GM23338 (cell line): Measurements from ENCODE around the gene VCPKMT. TPM values are rescaled to one million over a fixed set of nuclear protein-coding genes. Genes with fewer than 3 reads are reported as not detected.

Source experiments
- ATAC-seq: fragments of 200-7000 bp; cut with Tn5 transposase; 3 replicates; pipeline ENCODE4 v1.9.1; 2020
- DNase-seq: peaks from one replicate; pipeline ENCODE4 v3.0.0-alpha.2; 2015; ENCODE audit warnings: low spot score
- H2AFZ ChIP-seq: fragments of 200-600 bp; sonication (generic); 2 replicates; pipeline ENCODE4 v1.8.0; 2016; ENCODE audit warnings: antibody characterized with exemption, mild to moderate bottlenecking, moderate library complexity
- H3F3A ChIP-seq: fragments of 200-600 bp; sonication (generic); replicated peaks from 2 replicates; pipeline ENCODE4 v1.8.0; 2017; ENCODE audit warnings: antibody characterized with exemption, mixed run types, low read depth
- H3K27ac ChIP-seq: fragments of 200-600 bp; sonication (generic); 2 replicates; pipeline ENCODE4 v1.6.1; 2016; ENCODE audit warnings: low read depth
- H3K27me3 ChIP-seq: fragments of 200-600 bp; sonication (generic); 2 replicates; pipeline ENCODE4 v1.8.0; 2016; ENCODE audit warnings: mild to moderate bottlenecking, mixed run types, moderate library complexity; ENCODE audit not compliant: insufficient read depth
- H3K36me3 ChIP-seq: fragments of 200-600 bp; sonication (generic); 2 replicates; pipeline ENCODE4 v1.8.0; 2016; ENCODE audit warnings: mild to moderate bottlenecking; ENCODE audit not compliant: insufficient read depth
- H3K4me1 ChIP-seq: fragments of 200-600 bp; sonication (generic); 2 replicates; pipeline ENCODE4 v1.8.0; 2016; ENCODE audit warnings: mild to moderate bottlenecking, moderate library complexity; ENCODE audit not compliant: insufficient read depth
- H3K4me2 ChIP-seq: fragments of 200-600 bp; sonication (generic); 2 replicates; pipeline ENCODE4 v1.7.1; 2017; ENCODE audit warnings: mixed run types
- H3K4me3 ChIP-seq: fragments of 200-600 bp; sonication (generic); 2 replicates; pipeline ENCODE4 v1.6.1; 2016; ENCODE audit warnings: mixed run types
- H3K79me2 ChIP-seq: fragments of 200-600 bp; sonication (generic); replicated peaks from 2 replicates; pipeline ENCODE4 v1.8.0; 2017; ENCODE audit warnings: mild to moderate bottlenecking; ENCODE audit not compliant: insufficient read depth
- H3K9me2 ChIP-seq: fragments of 200-600 bp; sonication (generic); 2 replicates; pipeline ENCODE4 v1.8.0; 2017; ENCODE audit not compliant: insufficient read depth
- H4K20me1 ChIP-seq: fragments of 200-600 bp; sonication (generic); replicated peaks from 2 replicates; pipeline ENCODE4 v1.8.0; 2017; ENCODE audit warnings: mild to moderate bottlenecking; ENCODE audit not compliant: insufficient read depth
- H3K27ac Mint-ChIP-seq: 2 replicates; pipeline ENCODE4 v1.8.0; 2020; ENCODE audit warnings: inconsistent platforms, mild to moderate bottlenecking, moderate library complexity, mixed read lengths
- H3K27me3 Mint-ChIP-seq: 3 replicates; pipeline ENCODE4 v1.8.0; 2022; ENCODE audit warnings: low read depth, mild to moderate bottlenecking, moderate library complexity, mixed read lengths, inconsistent platforms; ENCODE audit not compliant: insufficient read depth, poor library complexity
- H3K36me3 Mint-ChIP-seq: 3 replicates; pipeline ENCODE4 v1.8.0; 2021; ENCODE audit warnings: low read depth, mild to moderate bottlenecking, inconsistent platforms, moderate library complexity, mixed read lengths
- H3K4me1 Mint-ChIP-seq: 3 replicates; pipeline ENCODE4 v1.8.0; 2020; ENCODE audit warnings: mild to moderate bottlenecking, inconsistent platforms, mixed read lengths
- H3K4me3 Mint-ChIP-seq: 3 replicates; pipeline ENCODE4 v1.8.0; 2021; ENCODE audit warnings: moderate library complexity, mild to moderate bottlenecking, inconsistent platforms, mixed read lengths
- H3K9me3 Mint-ChIP-seq: 3 replicates; pipeline ENCODE4 v1.8.0; 2020; ENCODE audit warnings: moderate library complexity, mild to moderate bottlenecking, inconsistent platforms, mixed read lengths
- CREB1 ChIP-seq: fragments of 250-450 bp; sonication (Bioruptor Pico); IDR thresholded peaks from 2 replicates; pipeline ENCODE4 v1.5.0; 2020; ENCODE audit warnings: low read depth, mild to moderate bottlenecking, moderate library complexity
- JUNB ChIP-seq: IDR thresholded peaks from one replicate; pipeline ENCODE4 v1.6.1; 2016; ENCODE audit warnings: antibody characterized with exemption; ENCODE audit not compliant: unreplicated experiment
- POLR2AphosphoS5 ChIP-seq: IDR thresholded peaks from 2 replicates; pipeline ENCODE4 v1.6.1; 2016; ENCODE audit warnings: antibody characterized with exemption, low read depth
- STAT1 ChIP-seq: IDR thresholded peaks from one replicate; pipeline ENCODE4 v1.6.1; 2016; ENCODE audit warnings: antibody characterized with exemption; ENCODE audit not compliant: unreplicated experiment
- ZNF114 ChIP-seq: fragments of 250-450 bp; sonication (Bioruptor Pico); IDR thresholded peaks from 2 replicates; pipeline ENCODE4 v1.5.0; 2020; ENCODE audit warnings: mild to moderate bottlenecking, moderate library complexity
- ZNF331 ChIP-seq: fragments of 250-450 bp; sonication (Bioruptor Pico); IDR thresholded peaks from 2 replicates; pipeline ENCODE4 v1.5.0; 2020; ENCODE audit warnings: low read depth, mild to moderate bottlenecking, moderate library complexity
- polyA plus RNA-seq: library from polyadenylated mRNA; unstranded; fragments of >200 nt; fragmentation: Nextera tagmentation; extraction: Ambion mirVana; gene quantifications from 2 replicates; pipeline ENCODE4 v1.2.1, GENCODE V29; 2016
- total RNA-seq: library from RNA; depleted of rRNA; stranded (reverse); fragments of >200 nt; shearing (Covaris generic); gene quantifications from 2 replicates; pipeline ENCODE4 v1.2.3, GENCODE V29; 2014
- TF ChIP-seq, protein P1 (sequence below), 2 experiments: fragments of 200-600 bp in 1 of 2; sonication (generic) in 1 of 2; conservative IDR thresholded peaks; 2 replicates each; pipeline versions ENCODE4 v1.5.1 to v1.6.1; 2016 to 2017; ENCODE audit warnings: antibody characterized with exemption in 2 of 2, low read depth in 2 of 2, mild to moderate bottlenecking in 2 of 2, moderate library complexity in 1 of 2
- TF ChIP-seq, protein P2 (sequence below): IDR thresholded peaks from one replicate; pipeline ENCODE4 v1.6.1; 2018; ENCODE audit warnings: antibody characterized with exemption; ENCODE audit not compliant: unreplicated experiment

The VCPKMT gene
- total and polyA plus RNA-seq, 2 experiments from 2014 or later = 12.3 to 15.8 TPM

DNA sequence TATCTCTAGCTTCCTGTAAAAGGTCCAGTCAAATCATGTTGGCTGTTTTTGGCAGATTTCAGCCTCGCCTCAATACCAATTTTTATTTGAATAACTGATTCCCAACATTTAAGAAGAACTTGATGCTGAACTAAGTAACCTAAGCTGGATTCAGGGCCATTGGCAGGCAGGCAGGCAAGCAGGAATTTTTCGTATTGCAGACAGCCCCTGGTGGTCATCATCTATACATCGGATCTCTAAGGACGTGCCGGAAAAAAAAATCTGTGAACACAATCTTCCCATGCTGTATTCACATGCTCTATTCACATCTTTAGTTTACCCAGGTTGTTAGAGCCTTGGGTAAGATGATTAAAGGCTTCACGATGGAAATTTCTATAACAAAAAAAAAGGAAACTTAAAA lies 7.0 kb downstream of the VCPKMT start:
- Mint-ChIP-seq H3K9me3 (no peaks in the 10 kb centered on the region), H3K27me3 (peaks cover 2% of the 10 kb centered on the region), H3K4me3 (no peak overlapping the region), H3K36me3 (peaks cover 64% of the 10 kb centered on the region), H3K4me1 (peaks cover 13% of the 10 kb centered on the region; the same call in 2 of the 3 replicates), H3K27ac (no peak overlapping the region)
- Histone ChIP-seq H3K4me3 (no peak overlapping the region), H4K20me1 (no peaks in the 10 kb centered on the region), H3K79me2 (peaks cover 24% of the 10 kb centered on the region), H3K9me2 (no peaks in the 10 kb centered on the region), H3K4me2 (no peak overlapping the region), H3K4me1 (peaks cover 14% of the 10 kb centered on the region; the same call in 1 of the 2 replicates), H3K36me3 (peaks cover 44% of the 10 kb centered on the region), H3K27ac (no peak overlapping the region), H3F3A (0 out of 2 replicates have a peak, but pooled peaks cover 3% of the 10 kb centered on the region), H3K27me3 (no peaks in the 10 kb centered on the region), H2AFZ (no peak overlapping the region)
- peak; percentile 67 for DNase-seq
- no peak for TF ChIP-seq STAT1
- TF ChIP-seq, protein P1, sequence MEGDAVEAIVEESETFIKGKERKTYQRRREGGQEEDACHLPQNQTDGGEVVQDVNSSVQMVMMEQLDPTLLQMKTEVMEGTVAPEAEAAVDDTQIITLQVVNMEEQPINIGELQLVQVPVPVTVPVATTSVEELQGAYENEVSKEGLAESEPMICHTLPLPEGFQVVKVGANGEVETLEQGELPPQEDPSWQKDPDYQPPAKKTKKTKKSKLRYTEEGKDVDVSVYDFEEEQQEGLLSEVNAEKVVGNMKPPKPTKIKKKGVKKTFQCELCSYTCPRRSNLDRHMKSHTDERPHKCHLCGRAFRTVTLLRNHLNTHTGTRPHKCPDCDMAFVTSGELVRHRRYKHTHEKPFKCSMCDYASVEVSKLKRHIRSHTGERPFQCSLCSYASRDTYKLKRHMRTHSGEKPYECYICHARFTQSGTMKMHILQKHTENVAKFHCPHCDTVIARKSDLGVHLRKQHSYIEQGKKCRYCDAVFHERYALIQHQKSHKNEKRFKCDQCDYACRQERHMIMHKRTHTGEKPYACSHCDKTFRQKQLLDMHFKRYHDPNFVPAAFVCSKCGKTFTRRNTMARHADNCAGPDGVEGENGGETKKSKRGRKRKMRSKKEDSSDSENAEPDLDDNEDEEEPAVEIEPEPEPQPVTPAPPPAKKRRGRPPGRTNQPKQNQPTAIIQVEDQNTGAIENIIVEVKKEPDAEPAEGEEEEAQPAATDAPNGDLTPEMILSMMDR (conservative IDR thresholded peaks at IDR 0.05; ENCODE audit: low read depth in 2 of 2) = peak; percentile 13 to 50
- peak; percentile 14; the same call in 2 of the 3 replicates for ATAC-seq

DNA sequence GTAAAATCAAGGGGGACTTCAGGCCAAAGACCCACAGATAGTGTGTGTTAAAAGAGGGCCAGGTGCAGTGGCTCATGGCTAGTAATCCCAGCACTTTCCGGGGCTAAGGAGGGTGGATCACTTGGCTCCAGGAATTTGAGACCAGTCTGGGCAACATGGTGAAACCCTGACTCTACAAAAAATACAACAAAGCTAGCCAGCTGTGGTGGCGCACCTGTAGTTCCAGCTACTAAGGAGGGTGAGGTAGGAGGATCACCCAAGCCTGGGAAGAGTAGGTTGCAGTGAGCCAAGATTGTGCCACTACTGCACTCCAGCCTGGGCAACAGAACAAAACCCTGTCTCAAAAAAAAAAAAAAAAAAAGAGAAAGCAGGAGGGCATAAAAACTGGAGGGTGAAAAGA lies 8.5 kb downstream of the VCPKMT start:
- Mint-ChIP-seq H3K4me1 (peaks cover 13% of the 10 kb centered on the region; the same call in 2 of the 3 replicates), H3K27ac (peak overlapping the region; percentile 74), H3K36me3 (peaks cover 50% of the 10 kb centered on the region), H3K4me3 (no peak overlapping the region), H3K9me3 (no peaks in the 10 kb centered on the region), H3K27me3 (peaks cover 2% of the 10 kb centered on the region)
- DNase-seq (peak; percentile 43), ATAC-seq (peak; percentile 48)
- Histone ChIP-seq H4K20me1 (no peaks in the 10 kb centered on the region), H3K36me3 (peaks cover 32% of the 10 kb centered on the region), H3K4me3 (no peak overlapping the region), H3K4me1 (peaks cover 14% of the 10 kb centered on the region; the same call in 1 of the 2 replicates), H3K27me3 (no peaks in the 10 kb centered on the region), H3K27ac (peak overlapping the region; percentile 81), H3F3A (0 out of 2 replicates have a peak, but pooled peaks cover 3% of the 10 kb centered on the region), H3K9me2 (no peaks in the 10 kb centered on the region), H3K79me2 (peaks cover 12% of the 10 kb centered on the region; the same call in 1 of the 2 replicates), H2AFZ (no peak overlapping the region), H3K4me2 (no peak overlapping the region)
- no peak for TF ChIP-seq STAT1
- no peak for TF ChIP-seq POLR2AphosphoS5
- no peak for TF ChIP-seq ZNF114 (CRISPR knock-in tag)
- TF ChIP-seq CREB1 (CRISPR knock-in tag) = no peak
- TF ChIP-seq JUNB = no peak
- TF ChIP-seq, protein P2, sequence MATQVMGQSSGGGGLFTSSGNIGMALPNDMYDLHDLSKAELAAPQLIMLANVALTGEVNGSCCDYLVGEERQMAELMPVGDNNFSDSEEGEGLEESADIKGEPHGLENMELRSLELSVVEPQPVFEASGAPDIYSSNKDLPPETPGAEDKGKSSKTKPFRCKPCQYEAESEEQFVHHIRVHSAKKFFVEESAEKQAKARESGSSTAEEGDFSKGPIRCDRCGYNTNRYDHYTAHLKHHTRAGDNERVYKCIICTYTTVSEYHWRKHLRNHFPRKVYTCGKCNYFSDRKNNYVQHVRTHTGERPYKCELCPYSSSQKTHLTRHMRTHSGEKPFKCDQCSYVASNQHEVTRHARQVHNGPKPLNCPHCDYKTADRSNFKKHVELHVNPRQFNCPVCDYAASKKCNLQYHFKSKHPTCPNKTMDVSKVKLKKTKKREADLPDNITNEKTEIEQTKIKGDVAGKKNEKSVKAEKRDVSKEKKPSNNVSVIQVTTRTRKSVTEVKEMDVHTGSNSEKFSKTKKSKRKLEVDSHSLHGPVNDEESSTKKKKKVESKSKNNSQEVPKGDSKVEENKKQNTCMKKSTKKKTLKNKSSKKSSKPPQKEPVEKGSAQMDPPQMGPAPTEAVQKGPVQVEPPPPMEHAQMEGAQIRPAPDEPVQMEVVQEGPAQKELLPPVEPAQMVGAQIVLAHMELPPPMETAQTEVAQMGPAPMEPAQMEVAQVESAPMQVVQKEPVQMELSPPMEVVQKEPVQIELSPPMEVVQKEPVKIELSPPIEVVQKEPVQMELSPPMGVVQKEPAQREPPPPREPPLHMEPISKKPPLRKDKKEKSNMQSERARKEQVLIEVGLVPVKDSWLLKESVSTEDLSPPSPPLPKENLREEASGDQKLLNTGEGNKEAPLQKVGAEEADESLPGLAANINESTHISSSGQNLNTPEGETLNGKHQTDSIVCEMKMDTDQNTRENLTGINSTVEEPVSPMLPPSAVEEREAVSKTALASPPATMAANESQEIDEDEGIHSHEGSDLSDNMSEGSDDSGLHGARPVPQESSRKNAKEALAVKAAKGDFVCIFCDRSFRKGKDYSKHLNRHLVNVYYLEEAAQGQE = no peak
- no peak for TF ChIP-seq ZNF331 (CRISPR knock-in tag)
- TF ChIP-seq, protein P1 (conservative IDR thresholded peaks at IDR 0.05; ENCODE audit: low read depth in 2 of 2) = no peak
